Skeletal muscle tissue (tissue), 4 donors: Measurements from ENCODE around the gene ANAPC15. TPM values are rescaled to one million over a fixed set of nuclear protein-coding genes. Genes with fewer than 3 reads are reported as not detected.
"Not testable (repeated sequence)": the region's sequence is repeated elsewhere in the genome, so short reads cannot be mapped to it uniquely, and the experiment has no call there.

Experiments used
- H3K27ac ChIP-seq: one replicate; pipeline ENCODE4 v1.7.0; 2013; ENCODE audit warnings: mild to moderate bottlenecking, low read depth, low read length, inconsistent platforms
- H3K27me3 ChIP-seq, 3 donors: one replicate each; pipeline ENCODE4 v1.7.0; 2013; ENCODE audit warnings: low read length in 3 of 3; ENCODE audit not compliant: control insufficient read depth in 3 of 3, insufficient read depth in 3 of 3
- H3K36me3 ChIP-seq, 3 donors: one replicate each; pipeline ENCODE4 v1.7.0; 2013; ENCODE audit warnings: low read length in 3 of 3; ENCODE audit not compliant: control insufficient read depth in 3 of 3, insufficient read depth in 3 of 3
- H3K4me1 ChIP-seq, 3 donors: one replicate each; pipeline ENCODE4 v1.7.0; 2013; ENCODE audit warnings: low read length in 3 of 3, mild to moderate bottlenecking in 3 of 3; ENCODE audit not compliant: control insufficient read depth in 3 of 3, insufficient read depth in 3 of 3
- H3K4me3 ChIP-seq, 3 donors: one replicate each; pipeline ENCODE4 v1.7.0; 2013; ENCODE audit warnings: low read length in 3 of 3
- H3K9ac ChIP-seq, 3 donors: one replicate each; pipeline ENCODE4 v1.7.0; 2013; ENCODE audit warnings: low read length in 3 of 3, mild to moderate bottlenecking in 3 of 3, moderate library complexity in 2 of 3, low read depth in 1 of 3
- H3K9me3 ChIP-seq, 3 donors: one replicate each; pipeline ENCODE4 v1.7.0; 2013; ENCODE audit warnings: low read length in 3 of 3; ENCODE audit not compliant: control insufficient read depth in 3 of 3
- total RNA-seq: library from RNA; depleted of rRNA; stranded (reverse); fragments of >200 nt; gene quantifications from one replicate; pipeline ENCODE4 v1.2.3, GENCODE V29; 2014
- donor health status: Osteomylitis.

Gene ANAPC15
- total RNA-seq, 1 donor from 2014 or later, result 7.8 TPM

DNA sequence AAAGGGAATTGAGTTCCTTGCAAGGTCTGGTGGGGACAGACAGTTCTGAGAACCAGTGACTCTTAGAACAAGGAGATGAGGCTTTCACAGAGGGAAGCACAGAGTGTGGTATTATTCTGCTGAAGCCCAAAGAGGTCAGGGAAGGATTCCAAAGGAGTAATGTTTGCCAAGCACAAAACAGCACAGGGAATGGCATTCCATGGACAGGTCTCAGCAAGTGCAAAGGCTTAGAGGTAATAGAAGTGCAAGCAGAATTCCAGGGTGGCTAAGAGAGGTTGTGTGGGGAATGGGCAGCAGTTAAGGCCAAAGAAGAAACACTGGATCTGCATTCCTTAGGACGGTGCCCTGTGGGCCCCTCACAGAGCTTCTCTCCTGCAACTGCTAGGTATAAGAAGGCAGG lies 29.6 kb upstream of the ANAPC15 start:
- not testable (repeated sequence) for H3K27me3 ChIP-seq, H3K4me3 ChIP-seq, H3K36me3 ChIP-seq, H3K9ac ChIP-seq, H3K4me1 ChIP-seq, H3K9me3 ChIP-seq, H3K27ac ChIP-seq

DNA sequence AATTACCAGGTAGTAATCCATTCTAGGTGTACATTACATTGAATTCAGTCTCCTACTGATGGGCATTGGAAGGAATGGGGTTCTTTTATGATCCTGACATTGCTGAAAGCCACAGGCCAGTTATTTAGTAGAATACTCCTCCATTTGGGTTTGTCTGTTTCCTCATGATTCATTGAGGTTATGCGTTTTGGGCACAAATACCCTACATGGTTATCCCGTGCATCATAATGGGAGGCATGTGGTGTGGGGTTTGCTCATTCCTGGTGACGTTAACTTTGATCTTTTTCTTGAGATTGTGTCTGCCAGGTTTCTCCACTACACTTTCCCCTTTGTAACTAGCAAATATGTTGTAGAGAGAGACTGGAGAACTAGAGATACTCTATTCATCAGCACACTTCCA lies 28.6 kb upstream of the ANAPC15 start:
- Histone ChIP-seq H3K9me3 (no peaks in the 10 kb centered on the region), H3K9ac (no peak overlapping the region), H3K4me3 (no peak overlapping the region), H3K4me1 (no peaks in the 10 kb centered on the region), H3K36me3 (no peaks in the 10 kb centered on the region), H3K27me3 (no peaks in the 10 kb centered on the region), H3K27ac (no peak overlapping the region)

- Histone ChIP-seq H3K27me3 (no peaks in the 10 kb centered on the region), H3K9ac (no peak overlapping the region), H3K4me1 (no peaks in the 10 kb centered on the region), H3K36me3 (no peaks in the 10 kb centered on the region), H3K9me3 (no peaks in the 10 kb centered on the region), H3K27ac (no peak overlapping the region), H3K4me3 (no peak overlapping the region)
Observed at GRCh38 chr11:72140661-72141060, 28.2 kb upstream of the ANAPC15 start.

GRCh38 chr11:72139500-72139899 lies 27.0 kb upstream of the ANAPC15 start:
- no peak overlapping the region for H3K27ac ChIP-seq
- no peak overlapping the region for H3K9ac ChIP-seq
- H3K9me3 ChIP-seq, result no peaks in the 10 kb centered on the region
- no peaks in the 10 kb centered on the region for H3K27me3 ChIP-seq
- no peaks in the 10 kb centered on the region for H3K36me3 ChIP-seq
- H3K4me3 ChIP-seq, result no peak overlapping the region
- no peaks in the 10 kb centered on the region for H3K4me1 ChIP-seq

DNA sequence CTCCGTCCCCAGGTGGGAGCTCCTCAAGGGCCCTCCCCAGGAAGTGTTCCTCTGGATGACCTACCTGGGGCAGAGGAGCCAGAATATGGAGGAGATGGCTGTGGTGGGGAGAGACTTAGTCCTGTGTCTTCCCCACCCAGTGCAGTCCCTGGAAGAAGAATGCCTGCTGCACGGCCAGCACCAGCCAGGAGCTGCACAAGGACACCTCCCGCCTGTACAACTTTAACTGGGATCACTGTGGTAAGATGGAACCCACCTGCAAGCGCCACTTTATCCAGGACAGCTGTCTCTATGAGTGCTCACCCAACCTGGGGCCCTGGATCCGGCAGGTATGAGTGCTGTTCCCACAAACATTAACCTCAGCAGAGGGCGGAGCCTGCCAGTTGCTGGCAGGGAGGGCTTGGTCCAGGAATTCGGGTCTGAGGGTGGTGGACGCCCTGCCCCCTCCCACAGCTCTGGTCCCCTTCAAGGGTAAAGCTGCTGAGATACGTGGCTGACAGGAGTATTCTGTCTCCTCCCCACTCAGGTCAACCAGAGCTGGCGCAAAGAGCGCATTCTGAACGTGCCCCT lies 26.4 kb upstream of the ANAPC15 start:
- Histone ChIP-seq H3K9ac (no peak overlapping the region), H3K4me1 (no peaks in the 10 kb centered on the region), H3K4me3 (no peak overlapping the region), H3K9me3 (no peaks in the 10 kb centered on the region), H3K27ac (no peak overlapping the region), H3K36me3 (no peaks in the 10 kb centered on the region), H3K27me3 (no peaks in the 10 kb centered on the region)

DNA sequence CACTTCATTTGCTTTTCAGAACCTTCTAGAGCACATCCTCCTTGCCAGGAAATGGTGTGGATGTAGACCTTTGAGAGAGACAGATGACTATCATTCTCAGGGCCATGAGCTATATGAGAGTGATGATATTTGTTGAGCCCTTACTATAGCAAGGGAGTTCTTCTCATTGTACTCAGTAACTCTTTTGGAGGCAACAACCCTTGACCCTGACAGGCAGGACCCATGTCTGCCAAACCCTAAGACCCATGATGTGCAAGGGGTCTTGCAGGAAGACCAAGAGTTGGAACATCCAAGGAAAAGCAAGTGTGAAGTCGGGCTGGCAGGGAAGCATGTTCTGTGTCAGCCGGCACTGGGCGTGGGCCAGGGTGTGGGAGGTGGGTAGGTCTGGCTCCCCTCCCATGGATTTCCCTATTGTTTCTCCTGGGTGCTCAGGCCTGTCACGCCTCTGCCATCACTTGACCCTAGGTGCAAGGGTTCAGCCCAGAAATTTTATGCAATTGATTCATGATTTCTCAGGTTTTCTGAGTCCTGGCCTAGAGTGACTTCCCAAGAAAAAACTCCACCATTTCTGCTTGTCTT lies 24.3 kb upstream of the ANAPC15 start:
- Histone ChIP-seq H3K9ac (no peak overlapping the region), H3K27me3 (no peaks in the 10 kb centered on the region), H3K27ac (no peak overlapping the region), H3K4me1 (no peaks in the 10 kb centered on the region), H3K9me3 (no peaks in the 10 kb centered on the region), H3K4me3 (no peak overlapping the region), H3K36me3 (no peaks in the 10 kb centered on the region)

DNA sequence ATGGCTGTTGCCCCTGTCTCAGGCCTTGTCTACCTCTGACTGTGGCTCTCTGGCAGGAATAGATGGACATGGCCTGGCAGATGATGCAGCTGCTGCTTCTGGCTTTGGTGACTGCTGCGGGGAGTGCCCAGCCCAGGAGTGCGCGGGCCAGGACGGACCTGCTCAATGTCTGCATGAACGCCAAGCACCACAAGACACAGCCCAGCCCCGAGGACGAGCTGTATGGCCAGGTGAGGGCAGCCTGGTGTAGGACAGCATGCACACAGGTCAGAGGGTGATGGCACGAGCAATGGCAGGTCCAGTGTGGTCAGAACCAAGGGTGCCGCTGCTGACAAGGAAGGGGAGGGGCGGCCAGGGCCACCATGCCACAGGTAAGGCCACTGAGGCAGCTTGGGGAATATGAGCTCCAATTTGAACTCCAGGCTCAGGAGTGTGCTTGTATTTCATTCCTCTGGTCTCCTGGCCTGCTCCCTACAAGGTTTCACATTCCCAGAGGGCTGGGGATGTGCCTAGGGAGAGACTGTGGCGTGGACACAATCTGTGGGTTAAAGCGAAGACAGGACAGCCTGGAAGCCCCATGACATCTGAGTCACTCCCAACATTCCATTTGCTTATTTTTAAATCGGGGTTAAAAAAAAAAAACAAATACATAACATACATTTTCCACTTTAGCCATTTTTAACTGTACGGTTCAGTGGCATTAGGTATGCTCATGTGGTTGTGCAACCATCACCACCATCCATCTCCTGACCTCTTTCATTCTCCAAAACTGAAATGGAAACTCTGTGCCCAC lies 23.6 kb upstream of the ANAPC15 start:
- H3K27ac ChIP-seq, result no peak overlapping the region
- no peaks in the 10 kb centered on the region for H3K27me3 ChIP-seq
- H3K4me1 ChIP-seq, result no peaks in the 10 kb centered on the region
- H3K9ac ChIP-seq, result no peak overlapping the region
- no peaks in the 10 kb centered on the region for H3K36me3 ChIP-seq
- no peak overlapping the region for H3K4me3 ChIP-seq
- H3K9me3 ChIP-seq, result no peaks in the 10 kb centered on the region

DNA sequence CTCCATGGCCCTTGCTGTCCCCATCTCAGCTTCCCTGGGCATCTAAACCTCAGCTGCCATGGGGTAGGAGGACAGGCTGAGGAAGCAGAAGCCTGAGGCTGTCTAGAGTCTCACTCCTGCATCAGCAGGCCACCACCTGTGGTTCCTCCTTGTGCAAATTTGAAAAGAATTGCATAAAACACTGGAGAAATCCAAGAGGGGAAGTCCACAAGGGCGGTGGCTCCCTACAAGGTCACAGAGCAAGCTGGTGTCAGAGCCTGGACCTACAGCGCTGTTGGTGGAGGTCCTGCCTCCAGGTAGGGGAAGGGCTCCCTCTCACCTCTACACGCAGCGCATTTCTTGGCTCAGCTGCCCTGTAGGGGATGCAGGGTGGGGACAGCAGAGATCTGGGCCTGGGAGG lies 23.0 kb upstream of the ANAPC15 start, which contains the start of gene FOLR3:
TSS of gene FOLR3 (plus strand) at position 253 of the 400 bp plus-strand sequence. CDS start 228 bp downstream, outside the sequence.
- H3K9ac ChIP-seq, H3K4me3 ChIP-seq, H3K36me3 ChIP-seq, H3K27ac ChIP-seq, H3K4me1 ChIP-seq, H3K9me3 ChIP-seq, H3K27me3 ChIP-seq: not testable (repeated sequence)

DNA sequence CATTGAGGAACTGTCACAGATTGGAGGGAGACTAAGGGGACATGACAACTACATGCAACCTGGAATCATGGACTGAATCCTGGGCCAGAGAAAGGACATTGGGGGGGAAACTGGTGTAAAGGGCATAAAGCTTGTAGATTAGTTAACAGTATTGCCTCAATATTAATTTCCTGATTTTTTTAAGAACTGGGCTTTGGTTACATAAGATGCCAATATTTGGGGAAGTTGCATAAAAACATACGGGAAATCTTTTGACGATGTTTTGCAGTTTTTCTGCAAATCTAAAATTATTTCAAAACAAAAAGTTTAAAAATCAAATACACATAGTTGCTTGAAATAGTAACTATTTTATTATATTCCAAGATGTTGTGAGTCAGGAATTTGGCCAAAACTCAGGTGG lies 20.2 kb upstream of the ANAPC15 start:
- Histone ChIP-seq H3K36me3 (no peaks in the 10 kb centered on the region), H3K9ac (no peak overlapping the region), H3K4me3 (no peak overlapping the region), H3K9me3 (no peaks in the 10 kb centered on the region), H3K27me3 (no peaks in the 10 kb centered on the region), H3K4me1 (no peaks in the 10 kb centered on the region), H3K27ac (no peak overlapping the region)

- H3K9me3 ChIP-seq, result no peaks in the 10 kb centered on the region
- no peak overlapping the region for H3K4me3 ChIP-seq
- no peaks in the 10 kb centered on the region for H3K4me1 ChIP-seq
- H3K9ac ChIP-seq, result no peak overlapping the region
- H3K27ac ChIP-seq, result no peak overlapping the region
- no peaks in the 10 kb centered on the region for H3K36me3 ChIP-seq
- H3K27me3 ChIP-seq, result no peaks in the 10 kb centered on the region
Observed at GRCh38 chr11:72129381-72129780, 16.9 kb upstream of the ANAPC15 start.
